Esophagus mucosa (tissue), 1 donor: ENCODE measurements around the gene LPCAT2. TPM values are rescaled to one million over a fixed set of nuclear protein-coding genes. Genes with fewer than 3 reads are reported as not detected.

Experiments used
- ATAC-seq: fragments of 200-7000 bp; cut with Tn5 transposase; one replicate; pipeline ENCODE4 v1.9.1; 2020
- total RNA-seq: library from RNA; stranded (reverse); gene quantifications from one replicate; pipeline ENCODE4 v1.2.4, GENCODE V29; 2023
- donor health status: DM: yes; HTN: yes; CAD: no.

LPCAT2 gene
- total RNA-seq, 1 donor from 2014 or later: 9.8 TPM

GRCh38 chr16:55481023-55481422 lies 27.8 kb upstream of the LPCAT2 start:
- no peak for ATAC-seq

DNA sequence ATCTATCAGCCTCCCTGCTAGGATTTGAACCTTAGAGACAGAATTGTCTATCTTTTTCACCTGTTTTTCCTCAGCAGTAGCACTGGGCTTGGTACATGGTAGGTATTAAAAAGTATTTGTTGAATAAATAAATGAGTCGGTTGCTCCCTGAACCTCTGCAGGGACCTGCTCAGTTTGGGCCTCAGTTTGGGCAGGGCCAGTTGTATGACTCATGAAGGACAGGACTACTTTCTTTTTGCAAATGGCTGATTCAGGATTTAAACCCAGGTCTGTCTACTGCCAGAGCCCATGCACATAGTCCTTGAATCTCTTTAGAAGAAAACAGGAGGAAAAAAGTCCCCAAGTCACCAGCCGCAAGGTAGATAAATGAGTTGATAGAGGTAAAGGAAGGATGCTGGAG lies 26.8 kb upstream of the LPCAT2 start:
- peak; percentile 57 for ATAC-seq

DNA sequence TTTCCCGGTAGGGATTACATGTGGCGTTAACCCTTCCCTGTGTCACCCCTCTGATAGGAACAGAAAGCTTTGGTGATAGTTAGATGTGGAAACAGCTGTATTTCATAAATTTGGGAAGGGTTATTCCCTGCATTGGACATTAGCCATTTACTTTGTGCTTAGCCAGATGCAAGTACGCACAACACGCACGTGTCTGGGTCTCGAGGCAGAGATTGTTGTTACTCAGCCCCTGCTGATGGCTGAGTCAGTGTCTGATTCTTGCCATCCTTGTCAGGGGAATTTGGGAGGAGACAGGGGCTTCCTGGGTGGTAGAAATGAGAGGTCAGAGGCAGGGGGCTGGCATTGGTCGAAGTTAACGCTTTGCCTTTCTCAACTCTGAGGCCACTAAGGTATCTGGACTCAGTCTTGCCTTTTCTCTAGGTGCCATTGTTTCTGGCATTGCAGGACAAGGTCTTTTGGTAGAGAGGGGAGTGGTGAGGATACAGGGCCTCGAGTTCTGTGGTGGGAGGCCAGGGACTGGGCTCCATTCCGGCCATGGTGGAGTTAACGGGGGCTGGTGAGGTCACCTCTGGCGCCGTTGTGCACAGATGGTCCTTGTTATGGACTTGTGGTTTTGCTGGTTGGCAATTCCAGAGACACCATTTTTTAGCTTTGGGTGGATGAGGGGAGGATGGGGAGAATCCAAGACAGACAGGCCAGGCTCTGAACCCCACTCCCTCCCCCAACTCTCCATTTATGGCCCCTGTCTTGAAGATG lies 21.6 kb upstream of the LPCAT2 start:
- ATAC-seq: no peak

GRCh38 chr16:55488306-55488705 lies 20.6 kb upstream of the LPCAT2 start:
- ATAC-seq: no peak

GRCh38 chr16:55489119-55489955 lies 19.5 kb upstream of the LPCAT2 start:
- no peak for ATAC-seq

GRCh38 chr16:55489956-55490265 lies 19.0 kb upstream of the LPCAT2 start:
- ATAC-seq: no peak

DNA sequence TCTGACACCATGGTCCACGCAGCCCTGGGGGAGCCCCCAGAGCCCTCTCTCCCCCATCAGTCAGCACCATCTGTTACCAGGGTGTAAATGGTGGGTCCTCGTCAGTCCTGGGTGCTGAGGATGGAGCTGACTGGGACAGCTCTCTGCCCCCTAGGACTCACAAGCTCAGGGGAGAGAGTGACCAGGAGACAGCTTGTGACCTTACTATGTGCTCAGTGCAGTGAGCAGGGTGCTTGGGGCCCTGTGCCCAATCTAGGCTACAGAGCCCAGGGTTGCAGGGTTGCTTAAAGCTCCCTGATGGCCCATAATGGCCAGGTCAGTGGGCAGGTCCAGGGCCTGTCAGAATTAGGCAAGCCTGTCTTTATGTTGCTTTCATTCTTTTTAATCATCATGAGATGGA lies 18.6 kb upstream of the LPCAT2 start:
- no peak for ATAC-seq

DNA sequence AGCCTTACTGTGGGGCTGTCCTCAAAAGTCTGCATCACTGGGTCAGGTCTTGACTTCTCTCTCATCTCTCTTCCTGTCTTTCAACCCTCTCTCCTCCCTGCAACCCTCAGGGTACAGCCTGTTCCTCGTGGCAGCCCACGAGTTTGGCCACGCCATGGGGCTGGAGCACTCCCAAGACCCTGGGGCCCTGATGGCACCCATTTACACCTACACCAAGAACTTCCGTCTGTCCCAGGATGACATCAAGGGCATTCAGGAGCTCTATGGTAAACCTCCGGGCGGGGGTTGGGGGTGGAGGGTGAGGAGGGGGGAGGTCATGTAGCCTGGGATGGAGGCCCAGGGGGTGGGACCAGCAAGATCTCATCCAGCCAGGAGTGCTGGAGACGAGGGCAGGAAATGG lies 17.2 kb upstream of the LPCAT2 start:
- no peak for ATAC-seq

DNA sequence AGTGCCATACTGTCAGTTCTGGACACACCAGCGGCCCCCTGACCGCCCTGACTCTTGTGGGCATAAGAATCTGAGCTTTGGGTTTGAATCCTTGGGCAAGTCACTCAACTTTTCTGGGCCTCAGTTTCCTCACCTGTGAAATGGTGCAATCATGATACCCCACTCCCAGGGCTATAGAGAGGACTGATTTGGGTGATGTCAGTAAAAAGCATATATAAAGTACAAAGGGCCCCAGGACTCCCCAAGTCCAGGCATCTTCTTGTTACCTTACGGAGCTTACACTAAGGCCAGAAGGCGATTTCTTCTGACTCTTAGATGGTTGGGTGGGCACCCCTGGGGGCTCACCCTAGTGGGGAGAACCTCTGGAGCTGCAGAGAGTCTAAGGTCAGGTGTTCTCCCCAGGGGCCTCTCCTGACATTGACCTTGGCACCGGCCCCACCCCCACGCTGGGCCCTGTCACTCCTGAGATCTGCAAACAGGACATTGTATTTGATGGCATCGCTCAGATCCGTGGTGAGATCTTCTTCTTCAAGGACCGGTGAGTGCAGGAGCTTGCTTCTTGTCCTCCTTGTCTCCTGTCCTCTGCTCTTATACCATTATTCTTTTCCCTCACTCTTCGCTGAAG lies 16.0 kb upstream of the LPCAT2 start:
- no peak for ATAC-seq

DNA sequence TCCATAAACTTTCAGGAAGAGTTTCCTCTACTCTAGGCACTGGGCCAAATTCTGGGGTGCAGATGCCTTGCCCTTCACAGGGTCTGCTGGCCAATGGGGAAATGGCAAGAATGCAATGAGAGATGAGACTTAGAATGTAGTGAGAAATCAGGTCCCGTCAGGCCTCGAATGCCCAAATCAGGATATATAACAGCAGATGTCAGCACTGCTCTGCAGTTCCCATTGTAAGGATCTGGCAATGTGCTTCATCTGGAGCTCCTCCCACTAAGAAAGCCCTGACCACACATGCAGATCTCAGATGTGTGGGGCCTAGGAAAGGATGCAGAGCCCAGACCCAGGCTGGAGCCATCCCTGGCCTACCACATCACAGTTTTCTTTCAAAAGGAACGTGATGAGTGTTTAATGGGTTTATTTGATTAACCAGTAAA lies 13.9 kb upstream of the LPCAT2 start:
- peak; percentile 66 for ATAC-seq

- peak; percentile 70 for ATAC-seq
Observed at GRCh38 chr16:55495616-55496289, 13.1 kb upstream of the LPCAT2 start.

DNA sequence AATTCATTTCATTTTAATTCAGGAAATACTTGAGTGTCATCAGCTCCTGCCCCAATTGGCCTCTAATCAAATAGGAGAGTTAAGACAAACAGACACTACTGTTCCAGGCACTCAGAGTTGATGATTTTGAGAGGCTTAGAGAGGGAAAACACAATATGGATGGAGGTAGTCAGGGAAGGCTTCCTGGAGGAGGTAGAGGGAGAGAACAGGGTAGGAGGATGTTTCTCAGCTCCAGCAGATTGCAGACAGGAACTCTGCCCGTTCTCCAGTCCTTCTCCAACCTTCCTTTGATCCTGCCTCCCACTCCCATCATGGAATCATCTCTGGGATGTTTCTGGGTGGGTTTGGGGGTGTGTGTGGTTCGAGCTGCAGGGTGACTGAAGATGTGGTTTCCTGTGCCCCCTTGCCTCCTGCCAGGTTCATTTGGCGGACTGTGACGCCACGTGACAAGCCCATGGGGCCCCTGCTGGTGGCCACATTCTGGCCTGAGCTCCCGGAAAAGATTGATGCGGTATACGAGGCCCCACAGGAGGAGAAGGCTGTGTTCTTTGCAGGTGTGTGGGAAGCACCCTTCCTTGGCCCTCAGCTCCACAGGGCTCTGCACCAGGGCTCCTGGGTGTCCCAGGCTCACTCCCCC lies 12.2 kb upstream of the LPCAT2 start:
- no peak for ATAC-seq

GRCh38 chr16:55497558-55497957 lies 11.3 kb upstream of the LPCAT2 start:
- no peak for ATAC-seq

GRCh38 chr16:55498101-55498500 lies 10.8 kb upstream of the LPCAT2 start:
- ATAC-seq: no peak

DNA sequence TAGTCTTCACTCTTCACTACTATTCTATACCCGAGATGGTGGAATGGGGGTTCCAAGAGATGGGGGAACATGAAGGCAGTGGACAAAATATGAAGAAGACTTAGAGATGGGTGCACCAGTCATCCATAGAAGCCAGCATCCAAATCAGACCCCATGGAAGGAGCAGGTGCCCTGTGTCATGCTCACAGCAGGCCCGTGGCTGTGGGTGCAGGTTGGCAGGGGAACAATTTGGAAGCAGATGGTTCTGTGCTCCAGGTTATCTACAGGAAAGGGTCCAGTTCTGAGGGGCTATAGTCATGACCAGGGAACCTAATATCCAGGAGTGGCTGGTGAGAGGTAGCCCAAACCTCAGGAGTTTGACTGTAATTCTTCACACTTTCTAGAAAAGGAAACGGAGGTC lies 9.6 kb upstream of the LPCAT2 start:
- no peak for ATAC-seq

DNA sequence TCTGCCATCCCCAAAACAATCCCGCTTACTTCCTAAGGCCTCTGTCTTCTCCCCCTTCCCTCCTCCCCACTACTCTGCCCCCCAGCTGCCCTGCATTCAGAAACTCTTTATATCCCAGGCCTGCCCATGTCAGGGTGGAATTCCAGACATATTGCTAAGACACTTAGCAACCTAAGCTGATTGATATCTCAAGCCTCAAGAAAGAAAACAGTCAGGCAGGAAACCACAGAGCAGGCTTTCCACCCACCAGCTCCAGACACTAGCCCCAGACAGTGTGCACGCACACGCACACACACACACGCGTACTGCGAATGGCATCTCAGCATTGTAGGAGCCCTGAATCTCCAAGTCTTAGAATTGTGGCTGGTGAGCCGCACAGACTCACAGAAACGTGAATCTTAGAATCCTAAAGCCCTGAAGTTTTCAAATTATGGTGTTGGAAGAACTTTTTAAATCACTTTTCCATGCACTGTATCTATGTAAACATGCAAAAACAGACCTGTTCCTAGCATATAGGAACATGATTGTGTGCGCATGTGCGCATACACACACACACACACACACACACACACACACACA lies 8.8 kb upstream of the LPCAT2 start:
- no peak for ATAC-seq

DNA sequence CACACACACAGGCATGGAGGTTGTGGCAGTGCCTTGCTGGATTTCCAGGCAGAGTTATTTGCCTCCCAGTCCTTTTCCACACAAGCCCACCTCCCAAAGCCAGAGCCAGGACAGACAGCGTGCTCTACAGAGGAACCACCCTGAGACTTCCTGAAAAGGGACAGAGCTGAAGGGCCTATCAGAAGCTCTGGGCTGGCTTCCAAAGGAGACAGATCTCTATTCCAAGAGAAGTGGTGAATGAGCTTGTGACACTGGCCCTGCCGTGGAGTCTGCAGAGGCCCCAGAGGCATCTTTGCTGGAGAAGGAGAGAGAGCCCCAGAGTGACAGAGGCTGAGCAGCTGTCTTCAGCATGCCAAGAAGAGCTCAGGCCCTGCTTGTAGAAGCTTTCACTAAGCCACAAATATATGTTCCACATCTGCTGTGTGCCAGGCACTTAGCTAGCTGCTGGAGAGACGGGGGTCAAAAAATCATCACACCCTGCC lies 8.3 kb upstream of the LPCAT2 start:
- no peak for ATAC-seq

- ATAC-seq: peak; percentile 45
Observed at GRCh38 chr16:55501549-55502322, 7.1 kb upstream of the LPCAT2 start.

DNA sequence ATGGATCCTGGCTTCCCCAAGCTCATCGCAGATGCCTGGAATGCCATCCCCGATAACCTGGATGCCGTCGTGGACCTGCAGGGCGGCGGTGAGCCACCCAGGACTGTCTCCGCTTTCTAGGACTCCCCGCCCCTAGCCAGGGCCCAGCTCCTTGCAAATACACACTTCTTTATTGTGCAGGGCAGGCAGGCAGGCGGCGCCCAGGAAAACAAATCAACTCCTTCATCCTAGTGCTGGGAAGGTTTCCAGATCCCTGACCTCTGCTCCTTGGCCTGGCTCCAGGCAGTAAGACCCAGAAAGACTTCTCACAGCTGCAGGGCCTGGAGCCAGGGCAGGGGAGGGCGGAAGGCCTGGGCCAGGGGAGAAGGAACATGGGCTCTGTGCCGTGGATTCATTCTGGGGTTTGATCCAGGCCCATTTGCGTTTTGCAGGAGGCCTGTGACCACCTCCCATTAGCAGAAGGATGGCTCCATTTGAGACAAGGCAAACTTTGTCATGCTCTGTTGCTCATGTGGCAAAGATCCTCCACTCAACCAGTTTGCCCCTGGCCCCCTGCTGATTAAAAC lies 6.0 kb upstream of the LPCAT2 start:
- no peak for ATAC-seq

- ATAC-seq: no peak
Observed at GRCh38 chr16:55503726-55504550, 4.9 kb upstream of the LPCAT2 start.
